BLaER1 (cell line): ENCODE results near the gene DNPEP.

ENCODE experiments used
- H3K27ac ChIP-seq: shearing (Covaris generic); formaldehyde crosslinking; 2 replicates; pipeline ENCODE4 v1.8.1; 2022
- H3K27me3 ChIP-seq: shearing (Covaris generic); formaldehyde crosslinking; 2 replicates; pipeline ENCODE4 v1.8.1; 2022
- H3K36me3 ChIP-seq: shearing (Covaris generic); formaldehyde crosslinking; 2 replicates; pipeline ENCODE4 v1.8.1; 2022
- H3K4me1 ChIP-seq: shearing (Covaris generic); formaldehyde crosslinking; 2 replicates; pipeline ENCODE4 v1.8.1; 2022
- H3K4me2 ChIP-seq: shearing (Covaris generic); formaldehyde crosslinking; 2 replicates; pipeline ENCODE4 v1.8.1; 2022
- H3K4me3 ChIP-seq: shearing (Covaris generic); formaldehyde crosslinking; 2 replicates; pipeline ENCODE4 v1.8.1; 2022
- H3K9ac ChIP-seq: shearing (Covaris generic); formaldehyde crosslinking; 2 replicates; pipeline ENCODE4 v1.8.1; 2022
- H3K9me3 ChIP-seq: shearing (Covaris generic); formaldehyde crosslinking; 2 replicates; pipeline ENCODE4 v1.8.1; 2022
- H4K20me1 ChIP-seq: shearing (Covaris generic); formaldehyde crosslinking; 2 replicates; pipeline ENCODE4 v1.8.1; 2022
- Cebpa-rat ChIP-seq: shearing (Covaris generic); IDR thresholded peaks from 2 replicates; pipeline ENCODE4 v1.8.1; 2022

The DNPEP gene

GRCh38 chr2:219387306-219388120, at the start of gene DNPEP:
TSS of gene DNPEP (minus strand) at chr2:219387912. CDS start at chr2:219387794, 118 bp downstream.
- H3K27ac ChIP-seq, result peak within 1 kb of the TSS; percentile 87
- no peak for TF ChIP-seq Cebpa-rat
- H3K4me3 ChIP-seq, result peak within 1 kb of the TSS; percentile 83
- H4K20me1 ChIP-seq, result peaks cover 25% of the 10 kb centered on the region
- peaks cover 41% of the 10 kb centered on the region for H3K36me3 ChIP-seq
- peak within 1 kb of the TSS; percentile 88 for H3K9ac ChIP-seq
- peaks cover 17% of the 10 kb centered on the region for H3K4me1 ChIP-seq
- H3K9me3 ChIP-seq, result no peaks in the 10 kb centered on the region; the same call in 1 of the 2 replicates
- peak within 1 kb of the TSS; percentile 96 for H3K4me2 ChIP-seq
- no peaks in the 10 kb centered on the region for H3K27me3 ChIP-seq

GRCh38 chr2:219437141-219437540, 49.4 kb upstream of the DNPEP start:
- H3K36me3 ChIP-seq, result no peaks in the 10 kb centered on the region
- no peak overlapping the region for H3K4me3 ChIP-seq
- H3K27ac ChIP-seq, result no peak overlapping the region
- no peak overlapping the region for H3K9ac ChIP-seq
- no peaks in the 10 kb centered on the region for H4K20me1 ChIP-seq
- no peak for TF ChIP-seq Cebpa-rat
- H3K4me1 ChIP-seq, result peaks cover 21% of the 10 kb centered on the region
- no peaks in the 10 kb centered on the region for H3K9me3 ChIP-seq
- H3K4me2 ChIP-seq, result peak overlapping the region; percentile 65
- peaks cover 32% of the 10 kb centered on the region for H3K27me3 ChIP-seq

- no peaks in the 10 kb centered on the region for H3K9me3 ChIP-seq
- H3K4me3 ChIP-seq, result no peak overlapping the region
- H3K9ac ChIP-seq, result no peak overlapping the region
- H3K4me2 ChIP-seq, result peak overlapping the region; percentile 65
- H3K36me3 ChIP-seq, result no peaks in the 10 kb centered on the region
- no peaks in the 10 kb centered on the region for H4K20me1 ChIP-seq
- no peak for TF ChIP-seq Cebpa-rat
- peaks cover 20% of the 10 kb centered on the region for H3K4me1 ChIP-seq
- H3K27ac ChIP-seq, result no peak overlapping the region
- peaks cover 32% of the 10 kb centered on the region for H3K27me3 ChIP-seq
Observed at GRCh38 chr2:219436491-219436890, 48.8 kb upstream of the DNPEP start.

DNA sequence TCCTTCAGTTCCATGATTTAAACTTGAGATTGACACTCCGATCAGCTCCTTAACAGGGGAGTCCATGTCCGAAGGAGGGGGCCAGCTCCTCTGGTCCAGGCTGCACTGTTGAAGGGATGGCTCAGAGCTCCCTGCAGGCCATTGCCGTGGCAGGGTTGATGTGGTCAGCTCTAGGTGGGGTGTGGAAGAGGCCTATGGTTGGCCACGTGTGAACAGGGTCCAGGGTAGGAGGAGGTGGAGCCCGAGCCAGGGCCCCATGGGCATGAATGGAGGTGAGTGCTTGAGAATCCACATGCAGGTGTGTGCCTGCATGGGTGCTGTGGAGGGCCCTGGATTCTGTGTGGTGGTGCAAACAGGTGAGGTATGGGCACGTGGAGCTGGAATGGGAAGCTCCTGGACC, 48.0 kb upstream of the DNPEP start:
- Histone ChIP-seq H3K27ac (no peak overlapping the region), H4K20me1 (no peaks in the 10 kb centered on the region), H3K36me3 (no peaks in the 10 kb centered on the region), H3K4me2 (no peak overlapping the region), H3K4me3 (no peak overlapping the region), H3K9ac (no peak overlapping the region), H3K9me3 (no peaks in the 10 kb centered on the region), H3K4me1 (peaks cover 20% of the 10 kb centered on the region), H3K27me3 (peaks cover 32% of the 10 kb centered on the region)
- no peak for TF ChIP-seq Cebpa-rat

- H3K27ac ChIP-seq, result no peak within 1 kb of the TSS
- peaks cover 20% of the 10 kb centered on the region for H3K4me1 ChIP-seq
- H3K27me3 ChIP-seq, result peaks cover 32% of the 10 kb centered on the region
- H3K4me2 ChIP-seq, result no peak within 1 kb of the TSS
- no peaks in the 10 kb centered on the region for H3K9me3 ChIP-seq
- no peaks in the 10 kb centered on the region for H4K20me1 ChIP-seq
- H3K9ac ChIP-seq, result no peak within 1 kb of the TSS
- H3K36me3 ChIP-seq, result no peaks in the 10 kb centered on the region
- no peak for TF ChIP-seq Cebpa-rat
- H3K4me3 ChIP-seq, result no peak within 1 kb of the TSS
Observed at GRCh38 chr2:219434718-219435525, 47.2 kb upstream of the DNPEP start, which contains the start of gene SPEG. TSS of gene SPEG (plus strand) at chr2:219434843. CDS start at chr2:219434978, 135 bp downstream.

GRCh38 chr2:219434468-219434717, 46.7 kb upstream of the DNPEP start:
- Histone ChIP-seq H3K4me2 (no peak overlapping the region), H3K27ac (no peak overlapping the region), H3K9ac (no peak overlapping the region), H3K4me3 (no peak overlapping the region), H3K9me3 (no peaks in the 10 kb centered on the region), H3K4me1 (peaks cover 20% of the 10 kb centered on the region), H4K20me1 (no peaks in the 10 kb centered on the region), H3K27me3 (peaks cover 32% of the 10 kb centered on the region), H3K36me3 (no peaks in the 10 kb centered on the region)
- TF ChIP-seq Cebpa-rat, result no peak

DNA sequence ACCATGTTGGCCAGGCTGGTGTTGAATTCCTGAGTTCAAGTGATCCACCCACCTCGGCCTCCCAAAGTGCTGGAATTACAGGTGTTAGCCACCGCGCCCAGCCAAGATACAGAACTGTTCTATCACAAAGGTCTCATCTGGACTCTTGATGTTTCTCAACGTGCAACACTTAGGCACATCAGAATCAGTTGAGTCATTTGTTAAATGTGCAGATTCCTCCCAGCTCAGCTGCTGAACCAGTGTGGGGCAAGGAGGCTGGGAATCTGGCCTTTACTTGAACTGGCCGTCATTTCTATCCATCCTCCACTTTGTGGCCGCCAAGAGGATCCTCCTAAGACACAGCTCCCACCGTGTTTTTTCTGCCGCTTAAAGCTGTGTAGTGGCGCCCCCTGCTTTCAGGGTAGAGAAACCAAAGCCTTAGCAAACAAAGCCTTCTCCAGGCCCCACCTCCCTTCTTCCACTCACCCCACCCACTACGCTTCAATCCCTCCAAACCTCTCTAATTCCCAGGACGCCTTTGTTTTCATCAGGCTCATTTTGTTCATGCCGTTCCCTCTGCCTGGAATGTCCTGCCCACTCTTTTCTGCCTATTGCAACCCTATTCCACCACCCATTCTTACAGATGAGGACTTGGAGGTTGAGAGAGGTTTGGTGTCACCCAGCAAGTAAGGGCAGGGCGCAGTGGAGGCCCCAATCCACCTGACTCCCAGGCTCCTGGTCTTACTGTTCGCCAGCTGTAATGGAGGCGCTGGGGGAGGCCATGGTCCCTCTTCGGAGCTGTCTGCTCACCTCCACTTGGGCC, 46.2 kb upstream of the DNPEP start:
- Histone ChIP-seq H3K4me2 (no peak overlapping the region), H3K9ac (no peak overlapping the region), H3K27me3 (peaks cover 32% of the 10 kb centered on the region), H3K9me3 (no peaks in the 10 kb centered on the region), H3K4me1 (peaks cover 20% of the 10 kb centered on the region), H3K36me3 (no peaks in the 10 kb centered on the region), H4K20me1 (no peaks in the 10 kb centered on the region), H3K4me3 (no peak overlapping the region), H3K27ac (no peak overlapping the region)
- no peak for TF ChIP-seq Cebpa-rat

- no peaks in the 10 kb centered on the region for H3K36me3 ChIP-seq
- H3K9ac ChIP-seq, result no peak overlapping the region
- no peaks in the 10 kb centered on the region for H4K20me1 ChIP-seq
- peaks cover 7% of the 10 kb centered on the region for H3K4me1 ChIP-seq
- TF ChIP-seq Cebpa-rat, result no peak
- no peak overlapping the region for H3K4me3 ChIP-seq
- H3K27ac ChIP-seq, result no peak overlapping the region
- no peak overlapping the region for H3K4me2 ChIP-seq
- peaks cover 25% of the 10 kb centered on the region for H3K27me3 ChIP-seq
- H3K9me3 ChIP-seq, result no peaks in the 10 kb centered on the region
Observed at GRCh38 chr2:219430633-219431615, 43.2 kb upstream of the DNPEP start.
